NCI-H1930 (cell line): ENCODE data around the gene NEU2.
"Not testable (repeated sequence)": the region's sequence is repeated elsewhere in the genome, so short reads cannot be mapped to it uniquely, and the experiment has no call there.

Experiments
- DNase-seq, 2 experiments: peaks; one replicate each; lab custom pipeline; 2025; lab: John Stamatoyannopoulos, UW

Gene NEU2

GRCh38 chr2:233010569-233011267, 21.8 kb upstream of the NEU2 start:
- DNase-seq: no peak

- no peak for DNase-seq
Measured at GRCh38 chr2:233011268-233011650, 21.2 kb upstream of the NEU2 start.

DNA sequence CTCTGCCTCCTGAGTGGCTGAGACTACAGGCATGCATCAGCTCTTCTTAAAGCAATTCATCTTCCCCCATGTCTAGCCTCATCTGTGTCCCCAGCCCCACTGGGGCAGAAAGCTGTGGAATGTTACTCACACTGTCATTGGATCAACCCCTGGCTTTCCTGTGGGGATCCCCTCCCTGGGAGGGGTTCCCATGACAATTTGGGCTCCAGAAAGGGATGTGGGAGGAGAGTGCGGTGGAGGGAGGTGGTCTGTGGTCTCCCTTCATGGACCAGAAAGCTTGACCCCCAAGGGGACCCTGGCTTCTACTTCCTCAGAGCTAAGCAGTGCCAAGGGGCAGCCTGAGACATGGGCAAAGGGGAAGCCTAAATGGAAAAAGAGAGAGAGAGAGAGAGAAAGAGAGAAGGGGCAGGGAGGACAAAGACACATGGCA, 20.8 kb upstream of the NEU2 start:
- no peak for DNase-seq

DNA sequence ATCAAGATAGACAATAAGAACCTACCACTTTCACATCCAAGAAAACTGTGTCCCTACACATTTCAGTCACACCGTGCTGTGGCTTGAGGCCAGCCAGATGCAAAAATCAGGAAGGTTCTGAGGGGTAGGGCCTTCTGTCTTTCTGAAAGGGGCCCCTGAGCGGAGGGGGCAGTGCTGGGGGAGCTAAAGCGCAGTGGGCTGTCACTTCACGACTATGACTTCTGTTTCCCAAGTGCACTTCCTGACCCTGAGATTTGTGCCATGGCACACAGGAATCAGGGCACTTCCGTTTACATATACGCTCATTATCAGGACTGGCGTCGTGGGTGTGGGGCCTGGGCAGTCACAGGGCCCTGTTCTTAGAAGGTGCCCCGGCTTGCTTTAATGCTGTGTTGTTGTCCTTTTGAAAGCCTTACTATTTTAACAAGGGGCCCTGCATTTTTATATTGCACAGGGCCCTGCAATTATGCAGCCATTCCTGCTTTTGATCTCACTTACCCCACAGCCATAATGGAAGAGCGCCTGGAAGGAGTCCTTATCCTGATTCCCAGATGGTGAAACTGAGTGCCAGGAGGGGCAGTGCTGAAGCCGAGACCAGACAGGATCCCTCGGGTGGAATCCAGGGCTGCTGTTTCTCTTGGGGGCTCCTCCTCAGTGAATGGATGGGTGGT, 20.0 kb upstream of the NEU2 start:
- DNase-seq: no peak

DNA sequence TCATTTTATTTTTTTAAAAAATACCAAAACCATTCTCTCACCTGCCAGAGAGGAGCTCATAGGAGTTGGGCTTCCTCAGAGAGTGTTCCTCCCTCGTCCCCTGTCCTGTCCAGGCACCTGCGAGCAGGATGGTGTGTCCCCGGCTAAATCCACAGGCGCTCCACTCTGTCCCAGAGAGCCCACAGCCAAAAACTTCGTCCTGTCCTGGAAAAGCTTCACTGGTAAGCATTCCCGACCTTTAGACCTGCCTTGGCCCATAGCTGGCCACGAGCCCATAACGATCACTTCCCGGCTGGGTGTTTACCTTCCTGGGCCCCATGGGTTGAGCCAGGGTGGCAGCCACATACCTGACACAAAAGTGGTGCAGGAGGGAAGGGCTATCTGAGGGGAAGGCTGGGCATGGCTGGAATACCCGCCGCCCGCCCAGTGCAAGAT, 19.4 kb upstream of the NEU2 start, which contains the start of gene NGEF:
Gene NGEF, minus strand, starts transcription at position 230 of the 435 bp plus-strand sequence. CDS start 38,366 bp downstream, outside the sequence.
- DNase-seq: no peak

DNA sequence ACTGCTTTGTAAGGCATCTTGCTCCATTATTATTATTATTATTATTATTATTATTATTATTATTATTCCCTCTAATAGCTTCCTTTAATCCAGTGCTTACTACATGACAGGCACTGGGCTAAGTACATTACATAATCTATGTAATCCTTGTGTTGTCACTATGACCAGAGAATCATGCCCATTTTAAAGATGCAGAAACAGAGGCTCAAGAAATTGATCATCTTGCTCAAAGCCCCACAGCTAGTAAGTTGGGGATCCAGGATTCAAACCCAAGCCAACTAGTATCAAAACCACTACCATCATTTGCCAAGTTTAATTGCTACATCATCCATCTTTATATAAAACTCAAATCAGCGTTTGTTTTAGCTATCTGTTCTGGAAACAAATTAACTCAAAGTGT, 18.8 kb upstream of the NEU2 start:
- DNase-seq: no peak

DNA sequence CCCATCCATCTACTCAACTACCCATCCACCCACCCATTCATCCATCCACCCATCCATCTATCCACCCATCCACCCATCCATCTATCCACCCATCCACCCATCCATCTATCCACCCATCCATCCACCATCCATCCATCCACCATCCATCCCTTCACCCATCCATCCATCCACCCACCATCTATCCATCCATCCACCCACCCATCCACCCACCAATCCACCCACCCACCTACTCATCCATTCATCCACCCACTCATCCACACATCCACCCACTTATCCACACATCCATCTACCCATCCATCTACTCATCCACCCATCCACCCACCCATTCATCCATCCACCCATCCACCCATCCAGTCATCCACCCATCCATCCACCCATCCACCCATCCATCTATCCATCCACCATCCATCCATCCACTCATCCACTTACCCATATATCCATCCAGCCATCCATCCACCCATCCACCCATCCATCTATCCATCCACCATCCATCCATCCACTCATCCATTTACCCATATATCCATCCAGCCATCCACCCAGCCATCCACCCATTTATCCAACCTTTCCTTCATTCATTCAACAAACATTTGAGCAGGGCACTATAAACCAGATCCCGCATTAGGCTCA, 17.3 kb upstream of the NEU2 start:
- DNase-seq: no peak

- no peak for DNase-seq
Measured at GRCh38 chr2:233017947-233018346, 14.5 kb upstream of the NEU2 start.

DNA sequence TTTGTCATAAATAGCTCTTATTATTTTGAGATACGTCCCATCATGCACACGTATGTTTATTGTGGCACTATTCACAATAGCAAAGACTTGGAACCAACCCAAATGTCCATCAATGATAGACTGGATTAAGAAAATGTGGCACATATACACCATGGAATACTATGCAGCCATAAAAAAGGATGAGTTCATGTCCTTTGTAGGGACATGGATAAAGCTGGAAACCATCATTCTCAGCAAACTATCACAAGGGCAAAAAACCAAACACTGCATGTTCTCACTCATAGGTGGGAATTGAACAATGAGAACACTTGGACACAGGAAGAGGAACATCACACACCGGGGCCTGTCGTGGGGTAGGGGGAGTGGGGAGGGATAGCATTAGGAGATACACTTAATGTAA, 12.9 kb upstream of the NEU2 start:
- not testable (repeated sequence) for DNase-seq

GRCh38 chr2:233020454-233020853, 12.0 kb upstream of the NEU2 start:
- DNase-seq: no peak

DNA sequence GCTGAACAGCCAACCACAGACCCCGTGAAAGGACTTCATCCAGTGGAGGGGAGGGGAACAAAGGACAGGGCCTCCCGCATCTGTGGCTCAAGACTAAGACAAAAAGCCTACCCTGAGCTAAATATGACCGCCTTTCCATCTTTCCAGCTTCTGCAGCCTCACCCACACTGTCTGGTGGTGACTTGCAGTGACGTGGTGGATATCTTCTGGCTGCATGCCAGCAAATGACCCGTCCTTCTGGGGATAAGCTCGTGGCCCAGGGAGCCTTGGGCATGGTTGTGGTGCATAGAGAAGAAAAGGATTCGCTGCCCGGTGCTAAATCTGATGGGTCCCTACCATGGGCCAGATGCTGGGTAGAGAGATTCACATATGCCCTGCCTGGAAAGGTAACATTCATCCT, 10.7 kb upstream of the NEU2 start:
- DNase-seq: no peak

DNA sequence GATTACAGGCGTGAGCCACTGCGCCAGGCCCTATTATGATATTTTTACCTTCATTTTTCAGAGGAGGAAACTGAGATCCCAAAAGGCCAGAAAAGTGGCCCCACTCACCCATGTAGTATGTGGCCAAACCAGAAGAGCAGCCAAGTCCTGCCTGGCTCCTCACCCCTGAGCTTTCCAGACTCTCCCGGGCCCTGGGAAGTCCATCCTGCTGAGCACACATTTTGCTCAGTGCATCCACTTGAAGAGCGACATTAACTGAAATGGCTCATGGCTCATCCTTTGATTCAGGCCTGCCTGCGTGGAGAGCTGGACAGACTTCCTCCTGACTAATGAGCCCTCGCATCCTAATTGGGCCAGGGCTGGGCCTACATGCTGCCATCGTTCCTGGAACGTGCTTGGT, 9.9 kb upstream of the NEU2 start:
- DNase-seq: no peak

DNA sequence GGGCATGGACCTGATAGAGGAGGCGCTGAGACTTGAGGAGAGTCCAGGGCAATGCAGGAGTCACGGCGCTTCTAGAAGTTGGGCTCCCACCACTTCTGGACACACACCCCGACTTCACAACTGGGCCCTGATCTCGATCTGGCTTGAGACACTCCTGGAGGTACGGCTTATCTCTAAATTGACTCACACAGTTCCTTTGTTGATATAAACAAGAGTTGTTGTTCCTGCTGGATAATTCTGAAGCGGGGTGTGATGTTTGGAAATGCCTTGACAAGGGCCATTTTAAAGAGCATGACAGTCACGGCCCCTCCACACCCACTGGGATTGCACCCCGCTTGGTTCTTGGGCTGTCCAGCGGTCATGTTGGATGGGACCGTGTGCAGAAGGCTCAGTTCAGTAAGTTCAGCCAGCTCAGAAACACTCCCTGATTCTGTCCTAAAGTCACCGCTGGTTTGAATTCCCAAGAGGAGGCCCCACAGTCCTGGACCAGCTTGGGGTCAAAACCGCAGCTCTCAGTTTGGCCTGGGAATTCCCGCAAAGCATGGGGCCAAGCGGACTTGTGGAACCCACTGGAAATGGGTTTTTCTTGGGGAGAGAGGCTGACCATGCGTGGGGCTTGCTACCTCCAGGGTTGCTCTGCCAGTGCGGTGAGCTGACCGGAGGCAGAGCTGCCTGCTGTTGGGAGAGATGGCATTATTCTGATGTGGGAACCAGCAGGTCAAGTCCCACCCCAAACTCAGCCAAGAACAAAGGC, 9.3 kb upstream of the NEU2 start:
- DNase-seq: no peak

- DNase-seq: no peak
Measured at GRCh38 chr2:233023761-233024410, 8.6 kb upstream of the NEU2 start.

DNA sequence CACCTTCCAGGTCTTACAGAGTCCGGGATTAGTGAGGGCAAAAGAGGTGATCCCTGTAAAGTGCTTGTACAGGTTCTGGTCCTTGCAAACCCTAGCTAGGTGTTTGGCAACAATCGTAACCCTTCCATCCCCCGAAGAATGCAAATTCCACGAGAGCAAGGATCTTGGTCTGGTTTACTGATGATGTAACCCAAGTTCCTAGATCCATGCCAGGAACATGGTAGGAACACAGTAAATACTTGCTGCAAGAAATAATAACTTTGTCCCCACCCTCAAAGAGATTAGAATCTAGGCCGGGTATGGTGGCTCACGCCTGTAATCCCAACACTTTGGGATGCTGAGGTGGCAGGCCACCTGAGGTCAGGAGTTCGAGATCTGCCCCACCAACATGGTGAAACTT, 6.8 kb upstream of the NEU2 start:
- DNase-seq: no peak

DNA sequence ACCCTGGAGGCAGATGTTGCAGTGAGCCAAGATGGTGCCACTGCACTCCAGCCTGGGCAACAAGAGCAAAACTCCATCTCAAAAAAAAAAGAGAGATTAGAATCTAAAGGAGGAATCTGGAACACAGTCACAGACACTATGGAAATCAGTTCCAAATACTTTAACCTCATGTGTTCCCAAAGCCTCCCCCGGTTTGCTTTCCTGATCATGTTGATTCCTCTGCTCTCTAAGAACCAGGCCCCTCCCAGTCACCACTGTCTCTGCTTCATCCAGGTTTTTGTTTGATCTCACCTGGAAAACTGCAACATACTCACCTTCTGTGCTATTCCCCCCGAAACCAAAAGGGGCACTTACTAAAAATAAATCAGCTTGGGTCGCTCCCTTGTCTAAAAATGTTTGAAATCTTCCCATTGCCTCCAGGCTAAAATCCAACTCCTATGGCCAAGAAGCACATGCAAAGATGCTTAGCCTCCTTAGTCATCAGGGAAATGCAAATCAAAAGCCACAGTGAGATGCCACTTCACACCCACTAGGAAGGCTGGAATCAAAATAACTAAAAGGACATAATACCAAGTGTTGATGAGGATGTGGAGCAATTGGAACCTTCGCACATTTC, 6.2 kb upstream of the NEU2 start:
- no peak for DNase-seq

DNA sequence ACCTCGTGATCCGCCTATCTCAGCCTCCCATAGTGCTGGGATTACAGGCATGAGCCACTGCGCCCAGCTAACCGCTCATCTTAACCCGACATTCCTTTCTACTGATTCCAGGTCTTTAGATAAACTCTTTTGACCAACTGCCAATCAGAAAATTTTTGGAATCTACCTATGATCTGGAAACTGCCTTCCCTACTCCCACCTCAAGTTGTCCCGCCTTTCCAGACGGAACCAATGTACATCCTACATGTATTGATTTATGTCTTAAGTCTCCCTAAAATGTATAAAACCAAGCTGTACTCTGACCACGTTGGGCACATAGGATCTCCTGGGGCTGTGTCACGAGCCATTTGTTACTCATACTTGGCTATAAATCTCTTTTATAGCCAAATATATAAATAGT, 3.2 kb upstream of the NEU2 start:
- DNase-seq: no peak

DNA sequence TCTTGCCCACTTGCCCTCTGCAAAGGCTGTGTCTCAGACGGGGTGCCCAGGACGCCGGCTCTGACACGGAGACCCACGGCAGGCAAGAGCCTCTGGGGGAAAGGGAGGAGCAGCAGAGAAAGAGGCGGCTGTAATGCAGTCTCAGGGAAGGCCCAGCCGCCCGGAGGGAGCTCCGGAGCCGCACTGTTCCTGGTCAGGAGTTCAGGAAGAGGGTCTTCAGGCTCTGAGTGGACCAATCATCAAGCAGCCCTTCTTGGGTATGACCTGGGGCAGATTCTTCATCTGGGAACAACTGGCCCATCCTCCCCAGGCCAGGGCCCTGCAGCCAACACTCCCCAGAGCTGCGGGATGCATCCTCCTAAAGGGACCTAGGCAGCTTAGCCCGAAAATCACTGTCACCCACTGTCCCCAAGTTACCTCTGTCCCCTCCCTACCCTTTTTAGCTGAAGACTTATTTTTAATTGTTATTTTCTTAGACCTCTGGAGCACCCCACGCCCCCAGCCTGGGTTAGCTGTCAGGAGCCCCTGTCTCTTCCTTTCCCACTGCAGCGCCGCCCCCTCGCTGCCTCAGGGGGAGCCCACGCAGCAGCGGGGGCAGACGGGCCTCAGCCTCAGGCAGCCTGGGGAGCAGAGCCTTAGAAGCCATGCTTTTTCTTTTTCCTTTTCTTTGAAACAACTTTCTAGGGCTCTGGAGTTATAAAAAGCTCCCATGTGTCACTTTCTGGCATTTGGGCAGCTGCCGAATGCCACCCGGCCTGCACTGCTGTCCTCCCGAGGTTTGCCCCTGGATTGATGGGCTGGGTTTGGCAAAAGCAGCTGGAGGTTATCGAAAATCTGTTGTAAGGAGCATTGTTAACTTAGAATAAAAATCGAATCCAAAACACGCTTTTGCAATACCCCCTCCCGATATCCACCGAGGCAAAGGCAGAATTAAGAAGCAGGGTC, 644 bp upstream of the NEU2 start:
- no peak for DNase-seq

- no peak for DNase-seq
Measured at GRCh38 chr2:233033672-233034071, 1.2 kb downstream of the NEU2 start.

- DNase-seq: no peak
Measured at GRCh38 chr2:233034091-233034882, 1.8 kb downstream of the NEU2 start.
